A673 (cell line): Measurements from ENCODE around the gene NPHP4. TPM values are rescaled to one million over a fixed set of nuclear protein-coding genes. Genes with fewer than 3 reads are reported as not detected.

Experiments
- BruUV-seq: library from RNA; stranded (reverse); fragments of 400-500 nt; replicated peaks from 2 replicates; lab custom pipeline; 2021; lab: Mats Ljungman, UMichigan
- CTCF ChIA-PET: fragments of 300-600 bp; sonication (Branson Sonifier 250); formaldehyde crosslinking; loops from one replicate; lab custom pipeline; 2022; ENCODE audit warnings: antibody characterized with exemption; lab: Charles Lee
- POLR2A ChIA-PET: fragments of 300-600 bp; sonication (Branson Sonifier 250); formaldehyde crosslinking; loops from one replicate; lab custom pipeline; 2022; ENCODE audit warnings: antibody characterized with exemption; ENCODE audit not compliant: low non-redundant PET; lab: Charles Lee
- DNase-seq: peaks from one replicate; pipeline ENCODE4 v3.0.0-alpha.2; 2015; ENCODE audit warnings: low spot score
- H3K27ac ChIP-seq: fragments of 200-600 bp; sonication (generic); 2 replicates; pipeline ENCODE4 v1.5.1; 2016; ENCODE audit warnings: mixed run types, low read depth, mild to moderate bottlenecking, mixed read lengths, antibody characterized with exemption, low read length; ENCODE audit not compliant: poor library complexity, severe bottlenecking
- H3K27me3 ChIP-seq: fragments of 200-600 bp; sonication (generic); replicated peaks from 2 replicates; pipeline ENCODE4 v1.6.1; 2017; ENCODE audit warnings: mixed run types, low read depth, mild to moderate bottlenecking, mixed read lengths, antibody characterized with exemption, low read length; ENCODE audit not compliant: insufficient read depth, poor library complexity
- H3K36me3 ChIP-seq: fragments of 200-600 bp; sonication (generic); 2 replicates; pipeline ENCODE4 v1.6.1; 2016; ENCODE audit warnings: mixed run types, mild to moderate bottlenecking, mixed read lengths, antibody characterized with exemption, low read length; ENCODE audit not compliant: insufficient read depth, poor library complexity, severe bottlenecking
- H3K4me1 ChIP-seq: fragments of 200-600 bp; sonication (generic); 2 replicates; pipeline ENCODE4 v1.6.1; 2017; ENCODE audit warnings: mixed run types, mild to moderate bottlenecking, mixed read lengths, antibody characterized with exemption, low read length; ENCODE audit not compliant: insufficient read depth, poor library complexity, severe bottlenecking
- H3K4me3 ChIP-seq: fragments of 200-600 bp; sonication (generic); 2 replicates; pipeline ENCODE4 v1.5.1; 2016; ENCODE audit warnings: low read depth, mixed run types, mild to moderate bottlenecking, mixed read lengths, low read length; ENCODE audit not compliant: poor library complexity, severe bottlenecking
- H3K9me3 ChIP-seq: fragments of 200-600 bp; sonication (generic); 2 replicates; pipeline ENCODE4 v1.6.1; 2016; ENCODE audit warnings: mixed run types, low read depth, mild to moderate bottlenecking, mixed read lengths, antibody characterized with exemption, low read length; ENCODE audit not compliant: poor library complexity, severe bottlenecking
- CTCF ChIP-seq: fragments of 300-800, 200-600 bp; sonication (generic); conservative IDR thresholded peaks from 2 replicates; pipeline ENCODE4 v1.5.1; 2017; ENCODE audit warnings: low read depth, mild to moderate bottlenecking, antibody characterized with exemption, low read length, moderate library complexity, mixed read lengths
- EZH2 ChIP-seq: fragments of 200-600 bp; sonication (generic); IDR thresholded peaks from 2 replicates; pipeline ENCODE4 v1.6.1; 2017; ENCODE audit warnings: borderline replicate concordance, low read depth, mild to moderate bottlenecking, mixed read lengths, antibody characterized with exemption, low read length; ENCODE audit not compliant: poor library complexity, severe bottlenecking
- intact Hi-C: fragments of 100-400 bp; cut with micrococcal nuclease; formaldehyde crosslinking; loops from one replicate; pipeline ENCODE4 v1.10.0; 2022; ENCODE audit not compliant: unreplicated experiment
- total RNA-seq: library from RNA; stranded (reverse); gene quantifications from 2 replicates; pipeline ENCODE4 v1.2.3, GENCODE V29; 2021

Gene NPHP4
- total RNA-seq, 1 experiment from 2014 or later, result 27.6 TPM

DNA sequence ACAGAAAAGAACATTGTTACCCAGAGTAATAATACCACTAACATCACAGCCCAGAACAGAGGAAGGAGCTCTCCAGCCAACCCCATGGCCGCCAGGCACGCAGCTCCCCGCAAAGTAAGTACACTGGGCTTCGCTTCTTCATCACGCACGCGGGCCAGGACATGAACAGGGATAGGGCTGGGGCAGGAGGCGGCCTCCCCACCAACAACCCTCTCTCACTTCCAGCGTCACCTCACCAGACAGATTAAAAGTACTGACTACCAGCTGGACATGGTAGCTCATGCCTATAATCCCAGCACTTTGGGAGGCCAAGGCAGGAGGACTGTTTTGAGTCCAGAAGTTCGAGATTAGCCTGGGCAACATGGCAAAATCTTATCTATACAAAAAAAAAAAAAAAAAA lies 78.3 kb downstream of the NPHP4 start:
- no peak overlapping the region for H3K4me3 ChIP-seq
- H3K27me3 ChIP-seq, result no peaks in the 10 kb centered on the region
- no peaks in the 10 kb centered on the region for H3K36me3 ChIP-seq
- peak overlapping the region; percentile 46 for H3K27ac ChIP-seq
- BruUV-seq, result no TSS peak
- TF ChIP-seq EZH2 (no peak), CTCF (no peak)
- no peaks in the 10 kb centered on the region for H3K9me3 ChIP-seq
- ChIA-PET CTCF (no interaction called here), POLR2A (no interaction called here)
- H3K4me1 ChIP-seq, result peaks cover 52% of the 10 kb centered on the region
- no peak for DNase-seq
- intact Hi-C loops, result no loop called here

- no TSS peak for BruUV-seq
These were observed 79.0 kb downstream of the NPHP4 start for GRCh38 chr1:5913078-5913845.

DNA sequence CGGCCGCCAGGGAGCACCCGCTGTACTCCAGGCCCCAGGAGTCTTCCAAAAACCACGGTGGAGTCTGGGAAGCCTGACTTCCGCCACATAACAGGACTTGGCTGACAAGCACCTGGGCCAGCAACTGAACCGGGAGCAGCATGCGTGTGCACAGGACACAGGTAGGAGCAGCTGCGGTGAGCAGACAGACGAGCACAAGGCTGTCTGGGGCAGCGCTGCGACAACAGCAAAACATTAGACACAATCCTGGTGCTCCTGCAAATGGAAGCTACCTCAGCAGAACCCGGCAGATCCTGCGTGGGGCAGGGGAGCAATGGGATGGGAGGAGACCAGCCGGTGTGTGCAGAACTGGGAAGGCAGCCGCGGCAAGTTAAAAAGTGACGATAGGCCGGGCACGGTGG lies 80.4 kb downstream of the NPHP4 start:
- Histone ChIP-seq H3K9me3 (no peaks in the 10 kb centered on the region), H3K27ac (peak overlapping the region; percentile 88), H3K27me3 (no peaks in the 10 kb centered on the region), H3K4me3 (no peak overlapping the region), H3K4me1 (peaks cover 69% of the 10 kb centered on the region), H3K36me3 (no peaks in the 10 kb centered on the region)
- TF ChIP-seq CTCF (no peak), EZH2 (no peak)
- CTCF ChIA-PET, result no interaction called here
- no peak for DNase-seq
- POLR2A ChIA-PET, result no interaction called here
- BruUV-seq, result no TSS peak
- intact Hi-C loops, result no loop called here

More at GRCh38 chr1:5913078-5913845, 79.0 kb downstream of the NPHP4 start:
- no peak for TF ChIP-seq CTCF
- TF ChIP-seq EZH2, result no peak
- Histone ChIP-seq H3K27me3 (no peaks in the 10 kb centered on the region), H3K4me1 (peaks cover 58% of the 10 kb centered on the region), H3K27ac (peak overlapping the region; percentile 46), H3K4me3 (no peak overlapping the region), H3K36me3 (no peaks in the 10 kb centered on the region), H3K9me3 (no peaks in the 10 kb centered on the region)
- intact Hi-C loops, result no loop called here
- DNase-seq, result no peak
- ChIA-PET POLR2A (interaction anchor here (0.7 kb wide), 1 partner anchor 43 kb away, joined by 12 read pairs; no protein-coding TSS in a partner anchor), CTCF (no interaction called here)
